ENCODE results near the gene RPL10.

GRCh38 chrX:154351183-154352011 lies 46.8 kb upstream of the RPL10 start:
- TF ChIP-seq, protein P1, sequence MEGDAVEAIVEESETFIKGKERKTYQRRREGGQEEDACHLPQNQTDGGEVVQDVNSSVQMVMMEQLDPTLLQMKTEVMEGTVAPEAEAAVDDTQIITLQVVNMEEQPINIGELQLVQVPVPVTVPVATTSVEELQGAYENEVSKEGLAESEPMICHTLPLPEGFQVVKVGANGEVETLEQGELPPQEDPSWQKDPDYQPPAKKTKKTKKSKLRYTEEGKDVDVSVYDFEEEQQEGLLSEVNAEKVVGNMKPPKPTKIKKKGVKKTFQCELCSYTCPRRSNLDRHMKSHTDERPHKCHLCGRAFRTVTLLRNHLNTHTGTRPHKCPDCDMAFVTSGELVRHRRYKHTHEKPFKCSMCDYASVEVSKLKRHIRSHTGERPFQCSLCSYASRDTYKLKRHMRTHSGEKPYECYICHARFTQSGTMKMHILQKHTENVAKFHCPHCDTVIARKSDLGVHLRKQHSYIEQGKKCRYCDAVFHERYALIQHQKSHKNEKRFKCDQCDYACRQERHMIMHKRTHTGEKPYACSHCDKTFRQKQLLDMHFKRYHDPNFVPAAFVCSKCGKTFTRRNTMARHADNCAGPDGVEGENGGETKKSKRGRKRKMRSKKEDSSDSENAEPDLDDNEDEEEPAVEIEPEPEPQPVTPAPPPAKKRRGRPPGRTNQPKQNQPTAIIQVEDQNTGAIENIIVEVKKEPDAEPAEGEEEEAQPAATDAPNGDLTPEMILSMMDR (conservative IDR thresholded peaks at IDR 0.05; ENCODE audit: low read depth, low read length) = no peak
- TF ChIP-seq EZH2 (IDR thresholded peaks at IDR 0.05; ENCODE audit: low read length, unreplicated experiment) (no peak), EZH2phosphoT487 (IDR thresholded peaks at IDR 0.05; ENCODE audit: borderline replicate concordance, low read length) (no peak)

Measured in PC-3 (cell line).